HAP-1 (cell line): ENCODE measurements around the gene SEMA4D.

ENCODE experiments used
- DNase-seq, 2 experiments: peaks; one replicate each; pipeline ENCODE4 v3.0.0-alpha.2; 2016 to 2020; ENCODE audit warnings: low spot score in 2 of 2
- H3K27me3 ChIP-seq: fragments of 250-450 bp; sonication (Bioruptor Pico); 2 replicates; pipeline ENCODE4 v1.5.1; 2020; ENCODE audit warnings: low read depth, mild to moderate bottlenecking, moderate library complexity
- H3K36me3 ChIP-seq: fragments of 250-450 bp; sonication (Bioruptor Pico); replicated peaks from 2 replicates; pipeline ENCODE4 v1.5.1; 2020; ENCODE audit warnings: mild to moderate bottlenecking
- H3K4me1 ChIP-seq: fragments of 250-450 bp; sonication (Bioruptor Pico); 2 replicates; pipeline ENCODE4 v1.5.1; 2020; ENCODE audit warnings: mild to moderate bottlenecking
- H3K4me3 ChIP-seq: fragments of 250-450 bp; sonication (Bioruptor Pico); 2 replicates; pipeline ENCODE4 v1.5.1; 2020; ENCODE audit warnings: mild to moderate bottlenecking, moderate library complexity
- H3K9me3 ChIP-seq: fragments of 250-450 bp; sonication (Bioruptor Pico); 2 replicates; pipeline ENCODE4 v1.5.1; 2020; ENCODE audit warnings: mild to moderate bottlenecking, moderate library complexity
- in situ Hi-C: fragments of 300-500 bp; cut with MboI; formaldehyde crosslinking; loops from 3 replicates; pipeline ENCODE4 v1.14.3; 2020; ENCODE audit warnings: low sequenced_read_pairs, inconsistent platforms, mixed read lengths

SEMA4D gene

GRCh38 chr9:89502038-89502601 is 4.2 kb upstream of the SEMA4D start:
- Histone ChIP-seq H3K36me3 (no peaks in the 10 kb centered on the region), H3K4me1 (no peaks in the 10 kb centered on the region; the same call in 1 of the 2 replicates), H3K4me3 (no peak overlapping the region), H3K9me3 (no peaks in the 10 kb centered on the region), H3K27me3 (peaks cover 3% of the 10 kb centered on the region; the same call in 1 of the 2 replicates)
- no peak for DNase-seq
- in situ Hi-C loops = no loop called here

GRCh38 chr9:89501311-89501898 is 3.5 kb upstream of the SEMA4D start:
- peaks cover 5% of the 10 kb centered on the region for H3K4me1 ChIP-seq
- in situ Hi-C loops = no loop called here
- no peak for DNase-seq

GRCh38 chr9:89500008-89500407 is 2.1 kb upstream of the SEMA4D start:
- Histone ChIP-seq H3K36me3 (no peaks in the 10 kb centered on the region), H3K9me3 (no peaks in the 10 kb centered on the region), H3K4me3 (no peak overlapping the region), H3K27me3 (peaks cover 3% of the 10 kb centered on the region; the same call in 1 of the 2 replicates), H3K4me1 (peaks cover 5% of the 10 kb centered on the region)
- no peak for DNase-seq
- in situ Hi-C loops = no loop called here

More at GRCh38 chr9:89501311-89501898, 3.5 kb upstream of the SEMA4D start:
- no peaks in the 10 kb centered on the region for H3K36me3 ChIP-seq
- H3K27me3 ChIP-seq = peaks cover 3% of the 10 kb centered on the region; the same call in 1 of the 2 replicates
- H3K9me3 ChIP-seq = no peaks in the 10 kb centered on the region
- no peak overlapping the region for H3K4me3 ChIP-seq

- H3K36me3 ChIP-seq = no peaks in the 10 kb centered on the region
- DNase-seq = no peak
- peaks cover 3% of the 10 kb centered on the region; the same call in 1 of the 2 replicates for H3K27me3 ChIP-seq
- H3K4me3 ChIP-seq = no peak overlapping the region
- in situ Hi-C loops = no loop called here
- no peaks in the 10 kb centered on the region for H3K9me3 ChIP-seq
- H3K4me1 ChIP-seq = peaks cover 5% of the 10 kb centered on the region
Measured at GRCh38 chr9:89498852-89499480, 1.1 kb upstream of the SEMA4D start.

- in situ Hi-C loops = no loop called here
- H3K9me3 ChIP-seq = no peaks in the 10 kb centered on the region
- H3K4me1 ChIP-seq = peaks cover 5% of the 10 kb centered on the region
- H3K36me3 ChIP-seq = no peaks in the 10 kb centered on the region
- peaks cover 3% of the 10 kb centered on the region; the same call in 1 of the 2 replicates for H3K27me3 ChIP-seq
- H3K4me3 ChIP-seq = peak overlapping the region; percentile 64
- DNase-seq = peak in 1 of 2 experiments; percentile 30
Measured at GRCh38 chr9:89497257-89497963, 503 bp downstream of the SEMA4D start.

- in situ Hi-C loops = no loop called here
- Histone ChIP-seq H3K27me3 (peaks cover 3% of the 10 kb centered on the region; the same call in 1 of the 2 replicates), H3K9me3 (no peaks in the 10 kb centered on the region), H3K36me3 (no peaks in the 10 kb centered on the region), H3K4me1 (peaks cover 5% of the 10 kb centered on the region), H3K4me3 (peak overlapping the region; percentile 64)
- no peak for DNase-seq
Measured at GRCh38 chr9:89496645-89497256, 1.2 kb downstream of the SEMA4D start.

- in situ Hi-C loops = no loop called here
- DNase-seq = no peak
- Histone ChIP-seq H3K36me3 (no peaks in the 10 kb centered on the region), H3K4me3 (no peak overlapping the region), H3K4me1 (peaks cover 5% of the 10 kb centered on the region), H3K27me3 (0 out of 2 replicates have a peak, but pooled peaks cover 3% of the 10 kb centered on the region), H3K9me3 (no peaks in the 10 kb centered on the region)
Measured at GRCh38 chr9:89495824-89496560, 1.9 kb downstream of the SEMA4D start.

GRCh38 chr9:89494199-89494598 is 3.7 kb downstream of the SEMA4D start:
- in situ Hi-C loops = no loop called here
- Histone ChIP-seq H3K27me3 (no peaks in the 10 kb centered on the region), H3K4me3 (no peak overlapping the region)

GRCh38 chr9:89493671-89494070 is 4.2 kb downstream of the SEMA4D start:
- in situ Hi-C loops = no loop called here
- Histone ChIP-seq H3K4me1 (peaks cover 16% of the 10 kb centered on the region), H3K36me3 (no peaks in the 10 kb centered on the region), H3K27me3 (no peaks in the 10 kb centered on the region), H3K9me3 (no peaks in the 10 kb centered on the region), H3K4me3 (no peak overlapping the region)
- no peak for DNase-seq

More at GRCh38 chr9:89494199-89494598, 3.7 kb downstream of the SEMA4D start:
- Histone ChIP-seq H3K36me3 (no peaks in the 10 kb centered on the region), H3K4me1 (peaks cover 16% of the 10 kb centered on the region), H3K9me3 (no peaks in the 10 kb centered on the region)
- no peak for DNase-seq

- H3K4me3 ChIP-seq = no peak overlapping the region
- peaks cover 16% of the 10 kb centered on the region for H3K4me1 ChIP-seq
- no peaks in the 10 kb centered on the region for H3K9me3 ChIP-seq
- in situ Hi-C loops = no loop called here
- no peak for DNase-seq
- H3K27me3 ChIP-seq = no peaks in the 10 kb centered on the region
- no peaks in the 10 kb centered on the region for H3K36me3 ChIP-seq
Measured at GRCh38 chr9:89493181-89493580, 4.7 kb downstream of the SEMA4D start.

- in situ Hi-C loops = no loop called here
- H3K4me3 ChIP-seq = no peak overlapping the region
- H3K36me3 ChIP-seq = no peaks in the 10 kb centered on the region
- peaks cover 16% of the 10 kb centered on the region for H3K4me1 ChIP-seq
- DNase-seq = no peak
- H3K27me3 ChIP-seq = no peaks in the 10 kb centered on the region
- H3K9me3 ChIP-seq = no peaks in the 10 kb centered on the region
Measured at GRCh38 chr9:89492586-89492985, 5.3 kb downstream of the SEMA4D start.

- in situ Hi-C loops = no loop called here
- Histone ChIP-seq H3K27me3 (no peaks in the 10 kb centered on the region), H3K9me3 (0 out of 2 replicates have a peak, but pooled peaks cover 2% of the 10 kb centered on the region), H3K4me3 (no peak overlapping the region), H3K4me1 (peaks cover 14% of the 10 kb centered on the region), H3K36me3 (no peaks in the 10 kb centered on the region)
- DNase-seq = no peak
Measured at GRCh38 chr9:89491694-89492093, 6.2 kb downstream of the SEMA4D start.
